Left kidney (tissue), 8 donors: ENCODE measurements around the gene ADRM1. TPM values are rescaled to one million over a fixed set of nuclear protein-coding genes. Genes with fewer than 3 reads are reported as not detected.
A peak's percentile ranks its signal among the peaks of the same experiment; 100 is the strongest.

ENCODE experiments used
- DNase-seq: peaks from one replicate; pipeline ENCODE4 v3.0.0-alpha.2; 2013
- long read RNA-seq, 8 donors: transcript quantifications; one replicate each; lab custom pipeline, GENCODE V29; 2026
- polyA plus RNA-seq: library from polyadenylated mRNA; unstranded; fragments of 120-200 nt; gene quantifications from one replicate; pipeline ENCODE4 v1.2.1, GENCODE V29; 2013; ENCODE audit not compliant: insufficient read length

Gene ADRM1, protein sequence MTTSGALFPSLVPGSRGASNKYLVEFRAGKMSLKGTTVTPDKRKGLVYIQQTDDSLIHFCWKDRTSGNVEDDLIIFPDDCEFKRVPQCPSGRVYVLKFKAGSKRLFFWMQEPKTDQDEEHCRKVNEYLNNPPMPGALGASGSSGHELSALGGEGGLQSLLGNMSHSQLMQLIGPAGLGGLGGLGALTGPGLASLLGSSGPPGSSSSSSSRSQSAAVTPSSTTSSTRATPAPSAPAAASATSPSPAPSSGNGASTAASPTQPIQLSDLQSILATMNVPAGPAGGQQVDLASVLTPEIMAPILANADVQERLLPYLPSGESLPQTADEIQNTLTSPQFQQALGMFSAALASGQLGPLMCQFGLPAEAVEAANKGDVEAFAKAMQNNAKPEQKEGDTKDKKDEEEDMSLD
- polyA plus RNA-seq, result 37.6 TPM
- long read RNA-seq, donor 1, transcript ADRM1-201 (10 exons, 1,478 nt), result major isoform, 28 of 66 reads
- long read RNA-seq, donor 1, partial matches to known transcripts, result 36 of 66 reads
- long read RNA-seq, donor 1, other reads (novel, unspliced or antisense), result 0 of 66 reads
- long read RNA-seq, donor 2, transcript ADRM1-201 (10 exons, 1,478 nt), result major isoform, 20 of 46 reads
- long read RNA-seq, donor 2, partial matches to known transcripts, result 25 of 46 reads
- long read RNA-seq, donor 2, other reads (novel, unspliced or antisense), result 0 of 46 reads
- long read RNA-seq, donor 3, transcript ADRM1-201 (10 exons, 1,478 nt), result major isoform, 13 of 24 reads
- long read RNA-seq, donor 3, partial matches to known transcripts, result 11 of 24 reads
- long read RNA-seq, donor 3, other reads (novel, unspliced or antisense), result 0 of 24 reads
- long read RNA-seq, donor 4, result 0 reads
- long read RNA-seq, donor 5, transcript ADRM1-201 (10 exons, 1,478 nt), result major isoform, 45 of 62 reads
- long read RNA-seq, donor 5, partial matches to known transcripts, result 8 of 62 reads
- long read RNA-seq, donor 5, other reads (novel, unspliced or antisense), result 6 of 62 reads
- long read RNA-seq, donor 6, transcript ADRM1-201 (10 exons, 1,478 nt), result major isoform, 29 of 77 reads
- long read RNA-seq, donor 6, partial matches to known transcripts, result 45 of 77 reads
- long read RNA-seq, donor 6, other reads (novel, unspliced or antisense), result 0 of 77 reads
- long read RNA-seq, donor 7, transcript ADRM1-201 (10 exons, 1,478 nt), result major isoform, 40 of 70 reads
- long read RNA-seq, donor 7, partial matches to known transcripts, result 29 of 70 reads
- long read RNA-seq, donor 7, other reads (novel, unspliced or antisense), result 0 of 70 reads
- long read RNA-seq, donor 8, transcript ADRM1-201 (10 exons, 1,478 nt), result major isoform, 11 of 11 reads
- long read RNA-seq, donor 8, partial matches to known transcripts, result 0 of 11 reads
- long read RNA-seq, donor 8, other reads (novel, unspliced or antisense), result 0 of 11 reads

DNA sequence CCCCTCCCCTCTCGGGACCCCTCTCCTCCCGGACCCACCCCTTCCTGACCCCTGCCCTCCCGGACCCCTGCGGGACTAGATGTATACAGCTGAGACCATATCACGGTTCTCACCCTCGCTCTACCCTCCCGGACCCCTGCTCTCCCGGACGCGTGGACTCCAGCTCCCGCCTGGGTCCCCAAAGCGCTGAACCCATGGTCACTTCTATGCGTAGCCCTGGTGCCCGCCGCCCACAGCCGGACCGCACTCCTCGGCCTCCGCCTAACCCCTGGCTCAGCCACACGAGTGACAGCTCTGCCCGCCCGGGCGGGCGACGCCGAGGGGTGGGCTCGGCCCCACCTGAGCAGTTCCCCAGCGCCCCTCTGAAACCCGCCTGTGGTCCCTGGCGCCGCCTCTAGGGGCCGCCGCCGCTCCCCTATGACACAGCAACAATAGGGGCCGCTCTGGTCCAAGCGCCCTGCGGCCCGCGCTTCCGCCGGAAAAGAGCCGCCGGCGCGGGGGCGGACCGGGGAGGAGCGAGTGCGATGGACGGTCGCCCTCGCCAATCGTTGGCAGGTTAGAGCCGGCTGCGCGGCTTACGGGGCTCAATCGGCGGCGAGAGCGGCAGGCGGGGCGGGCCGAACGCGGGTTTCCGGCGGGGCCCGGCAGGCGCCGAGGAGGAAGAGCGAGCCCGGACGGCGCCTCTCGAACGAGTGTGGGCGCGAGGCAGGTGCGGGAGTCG is at the start of gene ADRM1:
Gene ADRM1 (plus strand): TSS at position 657 of the 721 bp plus-strand sequence. CDS start 572 bp downstream, outside the sequence.
- DNase-seq, result peak; percentile 98

DNA sequence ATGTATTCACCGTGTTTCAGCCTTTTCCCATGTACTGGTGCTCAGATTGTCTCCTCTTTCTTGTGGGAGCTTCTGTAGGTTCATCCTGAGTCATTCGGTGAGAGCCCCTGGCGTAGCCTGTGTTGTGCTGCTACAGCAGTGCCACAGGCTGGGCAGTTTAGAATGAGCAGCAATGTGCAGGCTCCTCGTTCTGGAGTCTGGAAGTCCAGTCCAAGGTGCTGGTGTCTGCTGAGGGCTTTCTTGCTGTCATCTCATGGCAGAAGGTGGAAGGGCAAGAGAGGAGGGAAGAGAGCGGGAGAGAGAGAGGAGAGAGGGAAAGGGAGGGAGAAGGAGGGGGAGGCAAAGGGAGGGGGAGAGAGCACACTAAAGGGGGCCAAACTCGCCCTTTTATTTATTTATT is 49.4 kb upstream of the ADRM1 start:
- no peak for DNase-seq

DNA sequence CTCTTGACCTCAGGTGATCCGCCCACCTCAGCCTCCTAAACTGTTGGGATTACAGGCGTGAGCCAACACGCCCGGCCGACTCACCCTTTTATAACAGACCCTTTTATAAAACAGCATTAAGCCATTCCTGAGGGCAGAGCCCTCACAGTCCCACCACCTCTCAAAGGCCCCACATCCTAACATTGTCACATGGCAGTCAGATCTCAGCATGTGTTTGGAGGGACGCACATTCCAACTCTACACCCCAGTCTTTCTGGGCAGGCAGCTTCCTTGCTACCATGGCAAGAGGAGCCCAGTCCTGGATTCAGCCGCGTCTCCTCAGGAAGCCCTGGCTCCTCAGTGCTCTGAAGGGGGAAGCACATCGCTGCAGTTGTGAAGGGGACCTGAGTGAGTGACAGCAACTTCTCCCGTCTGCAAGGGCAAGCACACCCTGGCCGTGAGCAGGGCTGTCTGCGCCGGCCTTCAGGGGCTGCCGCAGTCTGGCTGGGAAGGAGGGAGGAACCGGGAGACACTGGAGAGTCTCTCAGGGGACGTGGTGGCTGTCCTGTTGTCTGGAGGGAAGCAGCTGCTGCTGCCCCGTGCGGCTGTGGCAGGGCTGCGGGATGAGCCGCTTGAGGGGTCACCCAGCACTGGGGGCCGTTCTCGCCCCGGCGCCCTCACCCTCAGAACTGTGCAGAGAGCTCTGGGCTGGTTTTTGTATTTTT is 48.6 kb upstream of the ADRM1 start:
- DNase-seq, result no peak

DNA sequence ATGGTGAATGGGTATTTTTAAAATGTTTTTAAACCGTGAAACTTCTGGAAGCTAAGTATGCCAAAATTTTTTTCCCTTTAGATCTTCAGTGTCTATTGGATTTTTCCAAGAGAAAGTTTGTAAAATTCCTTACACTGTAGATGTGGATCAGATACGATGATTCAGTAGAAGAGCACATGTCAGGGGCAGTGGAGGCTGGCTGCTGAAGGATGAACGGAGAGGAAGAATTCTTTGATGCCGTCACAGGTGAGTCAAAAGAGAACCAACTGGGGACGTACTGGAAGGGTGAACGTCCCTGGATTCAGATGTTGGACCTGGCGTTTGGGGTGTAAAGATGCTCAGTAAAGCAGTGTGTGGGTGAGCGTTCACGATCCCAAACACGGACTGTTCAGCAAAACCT is 46.8 kb upstream of the ADRM1 start:
- DNase-seq, result no peak

DNA sequence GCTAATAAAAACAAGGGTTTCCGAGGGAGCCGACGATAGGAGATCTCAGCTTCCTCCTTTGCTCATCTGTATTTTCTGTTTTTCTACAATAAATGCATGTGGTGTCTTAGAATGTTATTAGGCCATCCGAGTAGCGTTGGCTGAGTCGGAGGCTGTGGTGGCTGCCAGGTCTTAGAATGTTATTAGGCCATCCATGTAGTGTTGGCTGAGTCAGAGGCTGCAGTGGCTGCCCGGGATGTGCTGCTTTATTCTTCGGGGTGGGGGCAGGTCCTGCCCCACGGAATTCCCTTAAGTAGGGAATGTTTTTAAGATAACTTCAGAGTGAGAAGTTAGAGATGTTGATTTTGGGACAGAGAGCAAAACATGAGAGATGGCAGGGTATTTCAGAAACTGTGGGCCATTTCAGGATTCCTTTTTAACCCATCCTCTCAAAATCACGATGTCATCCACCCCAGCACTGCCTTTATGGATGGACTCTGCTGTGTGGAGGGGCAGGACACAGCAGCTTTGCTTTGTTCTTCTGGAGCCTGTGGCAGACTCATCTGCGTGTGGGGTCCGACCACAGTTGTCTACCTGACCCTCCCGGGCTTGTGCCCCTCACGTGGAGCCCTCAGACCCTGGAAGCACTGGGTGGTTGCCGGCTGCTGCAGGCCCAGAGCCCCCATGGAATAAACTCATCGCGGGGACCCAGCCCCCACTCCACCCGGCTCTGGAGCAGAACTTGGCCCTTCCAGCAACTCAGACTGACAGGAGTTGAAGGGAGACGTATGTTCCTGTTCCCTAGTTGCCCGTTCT is 44.1 kb upstream of the ADRM1 start:
- no peak for DNase-seq

DNA sequence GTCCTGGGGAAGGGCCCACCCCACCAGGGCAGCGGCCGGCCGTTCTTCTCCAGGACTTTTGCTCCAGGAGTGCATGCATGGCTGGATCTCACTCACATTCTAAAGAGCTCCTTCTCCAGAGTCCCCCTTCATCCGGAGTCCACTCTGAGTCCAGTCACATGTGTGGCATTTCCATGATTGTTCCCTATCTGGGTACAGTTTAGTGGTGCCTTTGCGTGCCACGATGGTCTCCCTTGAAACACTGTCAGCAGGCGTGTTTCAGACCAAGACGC is 43.6 kb upstream of the ADRM1 start:
- DNase-seq, result no peak

DNA sequence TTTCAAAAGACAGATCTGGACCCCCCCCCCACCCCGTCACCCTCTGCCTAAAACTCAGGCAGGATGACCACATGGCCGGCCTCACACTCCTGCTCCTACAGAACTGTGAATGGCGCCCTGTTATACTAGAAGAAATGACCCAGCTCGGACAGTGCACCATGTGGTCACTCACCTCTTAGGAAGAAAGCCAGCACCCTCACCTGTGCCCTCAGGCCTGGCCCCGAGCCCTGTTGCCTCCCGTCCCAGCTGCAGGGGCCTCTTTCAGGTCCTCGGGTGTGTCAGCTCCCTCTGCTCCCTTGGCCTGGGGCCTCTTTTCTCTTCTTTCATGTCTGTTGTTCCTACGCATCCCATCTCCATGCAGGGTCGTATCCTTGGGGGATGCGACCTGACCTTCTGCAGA is 40.7 kb upstream of the ADRM1 start:
- no peak for DNase-seq

DNA sequence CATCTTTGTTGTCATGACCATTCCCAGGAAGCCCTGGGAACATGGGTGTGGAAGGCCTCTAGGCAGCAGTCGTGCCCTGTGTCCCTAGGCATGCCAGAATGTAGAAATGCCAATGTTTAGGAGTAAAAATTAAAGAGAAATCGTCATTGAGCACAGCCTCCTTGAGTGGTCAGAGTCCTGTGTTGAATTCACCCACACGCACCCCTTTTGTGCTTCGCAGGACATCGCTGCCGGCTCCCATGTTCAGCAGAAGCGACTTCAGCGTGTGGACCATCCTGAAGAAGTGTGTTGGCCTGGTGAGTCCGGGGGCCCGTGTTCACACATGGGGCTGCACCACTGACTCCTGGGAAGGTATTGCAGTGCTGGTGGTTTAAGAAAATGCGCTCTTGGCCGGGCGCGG is 39.4 kb upstream of the ADRM1 start:
- DNase-seq, result no peak

DNA sequence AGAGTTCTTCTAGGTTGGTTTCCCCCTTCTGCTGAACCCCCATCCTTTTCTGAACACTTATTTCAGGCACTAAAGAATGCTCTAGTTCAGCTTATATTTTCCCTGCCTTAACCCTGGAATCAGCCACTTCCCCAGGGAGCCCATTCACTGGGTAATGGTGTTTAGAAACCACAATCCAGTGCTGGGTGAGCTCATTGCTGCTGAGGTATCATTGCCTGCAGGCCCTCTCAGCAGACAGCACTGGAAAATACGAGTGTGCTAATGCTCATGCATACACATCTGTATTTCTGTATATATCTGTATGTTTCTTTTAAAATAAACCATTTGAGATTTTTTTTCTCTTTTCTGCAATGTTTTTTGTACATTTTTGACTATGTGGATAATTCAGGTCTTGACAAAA is 37.4 kb upstream of the ADRM1 start:
- DNase-seq, result no peak

DNA sequence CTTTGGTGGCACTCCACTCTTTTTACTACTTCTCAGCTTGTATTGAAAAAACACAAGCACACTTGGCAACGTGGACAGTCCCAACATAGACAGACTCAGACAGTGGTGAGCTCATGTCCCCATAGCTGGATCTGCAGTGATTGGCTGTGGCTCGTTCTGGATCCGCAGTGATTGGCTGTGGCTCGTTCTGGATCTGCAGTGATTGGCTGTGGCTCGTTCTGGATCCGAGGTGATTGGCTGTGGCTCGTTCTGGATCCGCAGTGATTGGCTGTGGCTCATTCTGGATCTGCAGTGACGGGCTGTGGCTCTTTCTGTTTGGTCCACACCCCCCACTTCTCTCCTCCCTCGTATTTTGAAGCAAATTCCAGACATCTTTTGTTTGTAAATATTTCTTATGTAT is 36.5 kb upstream of the ADRM1 start:
- DNase-seq, result no peak

DNA sequence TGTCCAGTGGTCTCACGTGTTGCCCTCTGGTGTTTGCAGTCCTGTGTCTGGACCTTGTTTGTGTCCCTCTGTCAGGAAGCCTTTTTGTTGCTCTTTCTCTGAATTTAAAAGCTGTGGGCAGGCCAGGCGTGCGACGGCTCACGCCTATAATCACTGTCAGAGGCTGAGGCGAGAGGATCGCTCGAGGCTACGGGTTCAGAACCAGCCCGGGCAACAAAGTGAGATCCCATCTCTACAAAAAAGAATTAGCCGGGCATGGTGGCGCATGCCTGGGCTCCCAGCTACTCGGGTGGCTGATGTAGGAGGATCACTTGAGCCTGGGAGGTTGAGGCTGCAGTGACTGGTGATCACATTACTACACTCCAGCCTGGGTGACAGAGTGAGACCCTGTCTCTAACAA is 35.9 kb upstream of the ADRM1 start:
- DNase-seq, result no peak

DNA sequence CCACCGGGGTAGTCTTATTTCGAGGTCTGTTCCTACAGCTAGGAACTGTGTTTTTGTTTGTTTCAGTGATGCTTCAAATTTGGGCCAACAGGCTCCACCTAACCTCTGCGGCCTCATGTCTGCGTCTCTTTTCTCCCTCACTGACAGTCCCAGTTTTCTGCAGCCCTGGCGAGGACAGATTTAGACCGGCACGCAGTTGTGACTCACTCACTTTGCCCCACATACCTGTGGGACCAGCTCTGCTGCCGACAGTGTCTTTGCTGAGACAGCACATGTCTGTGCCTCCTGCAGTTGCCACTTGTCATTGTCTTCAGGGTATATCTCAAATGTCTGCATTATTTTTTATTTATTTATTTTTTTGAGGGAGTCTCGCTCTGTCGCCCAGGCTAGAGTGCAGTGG is 35.3 kb upstream of the ADRM1 start:
- no peak for DNase-seq

DNA sequence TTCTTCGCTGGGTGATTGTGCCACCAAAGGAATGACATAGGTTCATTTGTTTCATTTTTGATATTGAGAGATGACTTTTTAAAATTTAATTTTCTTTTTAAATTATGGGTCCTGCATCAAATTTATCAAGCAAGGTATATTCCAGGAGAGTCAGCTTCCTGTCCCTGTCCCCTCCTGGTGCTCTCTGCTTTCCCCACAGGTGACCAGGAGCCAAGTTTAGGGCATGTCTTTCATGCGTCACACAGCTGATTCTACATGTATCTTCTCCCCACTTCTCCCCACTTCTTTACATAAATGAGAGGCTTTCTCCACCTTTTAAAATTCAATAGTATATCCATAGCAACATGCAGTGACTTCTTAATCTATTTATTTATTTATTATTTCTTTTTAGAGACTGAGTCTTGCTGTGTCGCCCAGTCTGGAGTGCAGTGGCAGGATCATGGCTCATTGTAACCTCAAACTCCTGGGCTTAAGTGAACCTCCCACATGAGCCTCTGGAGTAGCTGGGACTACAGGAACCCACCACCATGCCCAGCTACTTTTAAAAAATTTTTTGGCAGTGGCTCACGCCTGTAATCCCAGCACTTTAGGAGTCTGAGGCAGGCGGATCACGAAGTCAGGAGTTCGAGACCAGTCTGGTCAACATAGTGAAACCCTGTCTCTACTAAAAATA is 34.4 kb upstream of the ADRM1 start:
- DNase-seq, result no peak

DNA sequence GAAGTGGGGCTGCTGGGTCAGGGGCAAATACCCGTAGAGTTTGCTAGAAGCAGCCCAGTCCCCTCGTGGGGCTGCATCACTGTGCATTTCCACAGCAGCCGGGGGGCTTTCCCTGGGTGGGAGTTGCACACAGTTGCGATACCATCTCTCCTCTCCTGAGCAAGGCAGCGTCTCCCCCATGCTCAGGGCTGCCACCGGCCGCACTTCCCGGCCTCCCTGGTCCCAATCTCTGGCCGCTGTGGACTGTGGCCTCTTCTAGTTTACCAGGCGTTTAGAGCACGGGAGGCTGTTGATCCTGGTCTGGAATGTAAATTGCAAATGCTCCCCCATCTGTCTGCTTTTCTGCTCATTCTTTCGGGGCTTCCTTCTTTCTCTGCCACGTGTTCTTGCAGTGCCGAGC is 33.4 kb upstream of the ADRM1 start:
- DNase-seq, result no peak

DNA sequence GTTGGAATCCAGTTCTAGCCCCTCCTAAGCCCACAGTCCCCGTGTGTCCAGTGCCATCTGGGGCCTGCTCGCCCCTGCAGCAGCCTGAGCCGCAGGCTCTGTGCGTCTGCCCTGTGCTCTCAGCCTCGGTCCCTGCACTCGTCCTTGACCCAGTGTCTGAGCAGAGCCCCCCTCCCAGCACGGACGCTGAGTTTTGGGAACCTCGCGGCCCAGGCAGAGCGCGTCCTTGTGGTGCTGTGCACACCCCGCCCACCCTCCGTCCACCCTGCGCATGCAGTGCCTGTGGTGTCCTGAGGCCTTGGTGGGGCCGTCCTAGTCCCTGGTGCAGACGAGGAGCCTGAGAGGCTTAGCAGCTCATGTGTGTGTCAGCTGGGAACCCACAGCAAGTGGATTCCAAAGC is 32.9 kb upstream of the ADRM1 start:
- no peak for DNase-seq

DNA sequence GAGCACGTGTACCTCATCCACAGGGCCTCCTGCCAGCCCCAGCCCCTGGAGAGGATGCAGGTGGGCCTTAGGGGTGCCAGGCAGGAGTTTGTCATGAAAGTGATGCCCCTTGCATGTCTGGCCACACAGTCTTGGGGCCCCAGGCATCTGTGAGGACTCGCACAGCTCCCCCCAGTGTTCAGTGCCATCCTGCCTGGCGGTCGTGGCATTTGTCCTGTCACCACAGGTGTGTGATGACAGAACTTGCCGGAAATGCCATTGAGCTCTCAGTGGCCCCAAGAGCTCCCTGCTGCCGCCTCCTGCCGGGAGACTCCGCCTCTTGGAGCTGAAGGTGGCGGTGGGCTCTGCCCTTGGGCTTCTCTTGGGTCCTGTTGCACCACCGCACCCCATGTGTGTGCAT is 30.6 kb upstream of the ADRM1 start:
- DNase-seq, result no peak

DNA sequence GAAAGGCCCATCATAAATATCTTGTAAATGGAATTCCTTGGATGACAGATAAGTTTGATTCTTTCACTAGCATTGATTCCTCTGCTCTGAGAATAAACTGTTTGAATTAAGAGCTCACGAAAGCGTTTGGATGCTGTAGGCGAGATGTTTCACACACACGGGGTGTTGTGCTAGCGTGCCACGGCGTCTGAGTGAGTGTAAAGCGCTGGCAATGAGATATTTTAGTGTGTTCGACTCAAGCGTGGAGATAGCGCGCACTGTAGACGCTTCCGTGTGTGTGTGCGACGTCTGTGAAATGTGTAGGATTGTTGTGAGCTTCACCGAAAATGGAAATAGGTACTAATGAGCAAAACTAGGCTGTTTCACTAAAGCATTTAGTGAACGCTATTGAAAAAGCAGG is 29.4 kb upstream of the ADRM1 start:
- DNase-seq, result no peak

DNA sequence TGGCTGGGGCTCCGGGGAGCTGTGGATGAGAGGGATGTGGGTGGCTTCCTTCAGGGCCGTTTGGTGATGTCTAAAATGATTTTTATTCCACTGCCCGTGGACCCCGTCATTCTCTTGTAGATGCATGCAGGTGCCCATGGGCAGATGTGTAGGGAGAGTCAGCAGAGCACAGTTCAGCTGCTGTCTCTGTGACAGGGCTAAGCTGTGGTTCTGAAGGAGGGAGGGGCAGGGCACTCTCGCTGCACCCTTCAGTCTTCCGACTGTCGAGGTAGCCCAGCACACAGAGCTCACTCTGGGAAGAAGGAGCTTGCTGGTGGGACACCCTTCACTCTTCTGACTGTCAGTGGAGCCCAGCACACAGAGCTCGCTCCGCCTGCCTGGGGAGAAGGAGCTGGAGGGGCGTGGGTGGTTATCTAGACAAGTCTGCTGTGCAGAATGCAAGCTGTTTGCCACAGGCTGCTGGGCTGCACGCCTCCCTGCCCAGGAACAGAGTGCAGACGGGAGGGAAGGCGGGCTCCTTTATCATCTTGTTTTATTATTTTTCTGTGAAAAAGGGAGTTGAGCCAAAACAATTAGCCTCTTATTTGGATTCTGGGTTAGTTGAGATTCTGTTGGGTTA is 28.4 kb upstream of the ADRM1 start:
- peak; percentile 32 for DNase-seq

DNA sequence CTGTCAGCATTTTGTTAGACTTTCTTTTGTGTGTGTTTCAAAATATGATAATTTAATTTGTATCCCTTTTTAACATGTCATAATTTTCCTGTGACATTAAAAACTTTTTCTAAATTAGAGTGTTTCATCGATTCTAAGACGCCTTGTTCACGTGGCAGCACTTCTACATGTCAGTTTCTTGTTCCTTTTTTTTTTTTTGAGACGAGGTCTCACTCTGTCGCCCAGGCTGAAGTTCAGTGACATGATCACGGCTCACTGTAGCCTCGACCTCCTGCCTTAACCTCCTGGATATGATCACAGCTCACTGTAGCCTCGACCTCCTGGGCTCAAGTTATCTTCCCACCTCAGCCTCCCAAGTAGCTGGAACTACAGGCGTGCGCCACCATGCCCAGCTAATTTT is 27.6 kb upstream of the ADRM1 start:
- DNase-seq, result no peak
